ENCODE measurements around the gene MEIS2.

- TF ChIP-seq CTCF (conservative IDR thresholded peaks at IDR 0.05; ENCODE audit: low read length) (no peak), EZH2phosphoT487 (IDR thresholded peaks at IDR 0.05; ENCODE audit: borderline replicate concordance) (no peak)
These were observed 173.9 kb downstream of the MEIS2 start for GRCh38 chr15:36926427-36926825.
